Nephron progenitor cell (in vitro differentiated cells): Measurements from ENCODE around the gene MRPS11.
"Not testable (repeated sequence)": the region's sequence is repeated elsewhere in the genome, so short reads cannot be mapped to it uniquely, and the experiment has no call there.

Experiments
- DNase-seq: peaks from one replicate; pipeline ENCODE4 v3.0.0; 2021
- H3K27ac Mint-ChIP-seq: 2 replicates; pipeline ENCODE4 v1.8.0; 2021; ENCODE audit warnings: mild to moderate bottlenecking, moderate library complexity, mixed read lengths
- H3K27me3 Mint-ChIP-seq: 2 replicates; pipeline ENCODE4 v1.8.0; 2021; ENCODE audit warnings: mild to moderate bottlenecking, low read depth, mixed read lengths; ENCODE audit not compliant: poor library complexity
- H3K36me3 Mint-ChIP-seq: 2 replicates; pipeline ENCODE4 v1.8.0; 2021; ENCODE audit warnings: low read depth, mixed read lengths
- H3K4me1 Mint-ChIP-seq: 2 replicates; pipeline ENCODE4 v1.8.0; 2021; ENCODE audit warnings: mixed read lengths
- H3K4me3 Mint-ChIP-seq: 2 replicates; pipeline ENCODE4 v1.8.0; 2021; ENCODE audit warnings: mild to moderate bottlenecking, moderate library complexity, mixed read lengths
- H3K9me3 Mint-ChIP-seq: 2 replicates; pipeline ENCODE4 v1.8.0; 2021; ENCODE audit warnings: mild to moderate bottlenecking, moderate library complexity, mixed read lengths
- CTCF ChIP-seq: fragments of 200-600 bp; sonication (generic); IDR thresholded peaks from 2 replicates; pipeline ENCODE4 v1.5.0; 2021; ENCODE audit warnings: antibody characterized with exemption

The MRPS11 gene

GRCh38 chr15:88512078-88512477 lies 44.6 kb downstream of the MRPS11 start:
- no peak for DNase-seq
- H3K36me3 Mint-ChIP-seq, result peaks cover 75% of the 10 kb centered on the region
- TF ChIP-seq CTCF, result no peak
- no peaks in the 10 kb centered on the region for H3K4me1 Mint-ChIP-seq
- no peak overlapping the region for H3K4me3 Mint-ChIP-seq
- no peak overlapping the region for H3K27ac Mint-ChIP-seq
- no peaks in the 10 kb centered on the region for H3K9me3 Mint-ChIP-seq
- no peaks in the 10 kb centered on the region for H3K27me3 Mint-ChIP-seq

GRCh38 chr15:88512601-88513000 lies 45.1 kb downstream of the MRPS11 start:
- Mint-ChIP-seq H3K27ac (no peak overlapping the region), H3K36me3 (peaks cover 70% of the 10 kb centered on the region), H3K27me3 (no peaks in the 10 kb centered on the region), H3K9me3 (no peaks in the 10 kb centered on the region), H3K4me3 (no peak overlapping the region), H3K4me1 (no peaks in the 10 kb centered on the region)
- TF ChIP-seq CTCF, result no peak
- DNase-seq, result no peak

- Mint-ChIP-seq H3K4me1 (no peaks in the 10 kb centered on the region), H3K4me3 (no peak overlapping the region), H3K36me3 (peaks cover 69% of the 10 kb centered on the region), H3K27me3 (no peaks in the 10 kb centered on the region), H3K27ac (no peak overlapping the region), H3K9me3 (no peaks in the 10 kb centered on the region)
- no peak for TF ChIP-seq CTCF
- no peak for DNase-seq
Measured at GRCh38 chr15:88513195-88513594, 45.7 kb downstream of the MRPS11 start.

GRCh38 chr15:88518903-88519302 lies 51.4 kb downstream of the MRPS11 start:
- H3K4me1 Mint-ChIP-seq, result no peaks in the 10 kb centered on the region
- TF ChIP-seq CTCF, result no peak
- peaks cover 10% of the 10 kb centered on the region for H3K9me3 Mint-ChIP-seq
- no peaks in the 10 kb centered on the region for H3K27me3 Mint-ChIP-seq
- H3K4me3 Mint-ChIP-seq, result no peak overlapping the region
- no peak for DNase-seq
- no peak overlapping the region for H3K27ac Mint-ChIP-seq
- peaks cover 23% of the 10 kb centered on the region for H3K36me3 Mint-ChIP-seq

GRCh38 chr15:88524094-88524493 lies 56.6 kb downstream of the MRPS11 start:
- not testable (repeated sequence) for H3K4me3 Mint-ChIP-seq, H3K27me3 Mint-ChIP-seq, H3K27ac Mint-ChIP-seq, DNase-seq, H3K4me1 Mint-ChIP-seq
- Mint-ChIP-seq H3K9me3 (peaks cover 27% of the 10 kb centered on the region), H3K36me3 (peaks cover 54% of the 10 kb centered on the region)

- Mint-ChIP-seq H3K4me1 (peaks cover 20% of the 10 kb centered on the region), H3K36me3 (peaks cover 67% of the 10 kb centered on the region), H3K4me3 (no peak overlapping the region), H3K27me3 (no peaks in the 10 kb centered on the region), H3K27ac (no peak overlapping the region), H3K9me3 (peaks cover 27% of the 10 kb centered on the region)
- no peak for DNase-seq
- no peak for TF ChIP-seq CTCF
Measured at GRCh38 chr15:88525418-88525817, 57.9 kb downstream of the MRPS11 start.
